ENCODE data around the gene HCFC1R1.

Gene HCFC1R1

DNA sequence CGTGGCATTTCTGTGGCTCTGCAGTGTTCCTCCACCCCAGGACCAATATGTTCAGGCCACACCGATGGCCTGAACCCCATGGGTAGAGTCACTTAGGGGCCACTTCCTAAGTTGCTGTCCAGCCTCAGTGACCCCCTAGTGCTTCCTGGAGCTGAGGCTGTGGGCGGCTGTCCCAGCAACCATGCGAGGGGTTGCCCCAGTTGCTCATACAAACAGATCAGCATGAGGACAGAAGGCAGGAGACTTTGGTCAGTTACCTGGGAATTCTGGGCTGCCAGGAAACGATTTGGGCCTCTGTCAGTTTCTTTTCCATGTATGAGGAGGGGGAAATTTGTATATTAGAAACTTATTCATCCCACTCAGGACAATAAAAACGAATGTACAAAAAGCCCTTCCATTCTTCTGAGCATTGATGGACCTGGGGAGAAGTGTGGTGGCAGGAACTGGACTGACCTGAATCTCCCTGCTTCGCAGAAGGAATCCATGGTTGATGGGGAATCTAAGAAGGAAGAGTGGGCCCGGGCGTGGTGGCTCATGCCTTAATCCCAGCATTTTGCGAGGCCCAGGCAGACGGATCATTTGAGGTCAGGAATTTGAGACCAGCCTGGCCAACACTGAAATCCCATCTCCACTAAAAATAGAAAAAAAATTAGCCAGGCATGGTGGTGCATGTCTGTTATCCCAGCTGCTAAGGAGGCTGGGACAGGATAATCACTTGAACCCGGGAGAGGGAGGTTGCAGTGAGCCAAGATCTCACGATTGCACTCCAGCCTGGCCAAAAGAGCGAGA is 36.8 kb upstream of the HCFC1R1 start:
- in situ Hi-C loops (cut with MboI; ENCODE audit: low sequenced_read_pairs, unreplicated experiment) = loop anchor here (10.0 kb wide), 1 partner anchor 64 kb away; no protein-coding TSS in a partner anchor
- DNase-seq (ENCODE audit: low spot score) = no peak

DNA sequence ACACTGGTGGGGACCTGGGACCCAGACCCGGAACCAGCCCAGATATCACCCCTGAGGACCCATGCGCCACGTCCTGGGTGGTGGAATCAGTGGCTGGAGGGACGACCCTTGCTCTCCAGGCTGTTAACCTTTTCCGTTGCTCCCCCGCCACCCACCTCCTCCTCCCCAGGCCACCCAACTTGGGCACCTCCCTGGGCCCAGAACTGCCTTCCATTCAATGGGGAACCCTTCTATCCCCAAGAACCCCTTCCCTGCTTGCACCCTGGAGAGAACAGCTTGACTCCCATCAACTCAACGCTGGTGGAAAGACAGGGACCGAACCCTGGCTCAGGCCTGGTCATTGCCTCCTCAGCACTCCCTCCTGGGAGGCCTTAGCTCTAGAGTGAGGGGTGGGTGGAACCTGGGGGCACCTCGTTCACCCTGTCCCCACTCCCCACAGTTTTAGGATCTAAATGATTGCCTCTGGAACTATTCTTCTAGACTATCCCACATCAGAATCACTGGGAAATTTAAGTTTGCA is 36.0 kb upstream of the HCFC1R1 start:
- TF ChIP-seq, protein P1, sequence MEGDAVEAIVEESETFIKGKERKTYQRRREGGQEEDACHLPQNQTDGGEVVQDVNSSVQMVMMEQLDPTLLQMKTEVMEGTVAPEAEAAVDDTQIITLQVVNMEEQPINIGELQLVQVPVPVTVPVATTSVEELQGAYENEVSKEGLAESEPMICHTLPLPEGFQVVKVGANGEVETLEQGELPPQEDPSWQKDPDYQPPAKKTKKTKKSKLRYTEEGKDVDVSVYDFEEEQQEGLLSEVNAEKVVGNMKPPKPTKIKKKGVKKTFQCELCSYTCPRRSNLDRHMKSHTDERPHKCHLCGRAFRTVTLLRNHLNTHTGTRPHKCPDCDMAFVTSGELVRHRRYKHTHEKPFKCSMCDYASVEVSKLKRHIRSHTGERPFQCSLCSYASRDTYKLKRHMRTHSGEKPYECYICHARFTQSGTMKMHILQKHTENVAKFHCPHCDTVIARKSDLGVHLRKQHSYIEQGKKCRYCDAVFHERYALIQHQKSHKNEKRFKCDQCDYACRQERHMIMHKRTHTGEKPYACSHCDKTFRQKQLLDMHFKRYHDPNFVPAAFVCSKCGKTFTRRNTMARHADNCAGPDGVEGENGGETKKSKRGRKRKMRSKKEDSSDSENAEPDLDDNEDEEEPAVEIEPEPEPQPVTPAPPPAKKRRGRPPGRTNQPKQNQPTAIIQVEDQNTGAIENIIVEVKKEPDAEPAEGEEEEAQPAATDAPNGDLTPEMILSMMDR (IDR thresholded peaks at IDR 0.05; ENCODE audit: borderline replicate concordance, control extremely low read depth, extremely low read depth, insufficient read depth, missing control alignments) = no peak
- DNase-seq (ENCODE audit: low spot score) = no peak
- in situ Hi-C loops (cut with MboI; ENCODE audit: low sequenced_read_pairs, unreplicated experiment) = loop anchor here (10.0 kb wide), 1 partner anchor 65 kb away; no protein-coding TSS in a partner anchor

More for the DNA sequence above, 36.8 kb upstream of the HCFC1R1 start:
- TF ChIP-seq, protein P1 (IDR thresholded peaks at IDR 0.05; ENCODE audit: borderline replicate concordance, control extremely low read depth, extremely low read depth, insufficient read depth, missing control alignments) = no peak

DNA sequence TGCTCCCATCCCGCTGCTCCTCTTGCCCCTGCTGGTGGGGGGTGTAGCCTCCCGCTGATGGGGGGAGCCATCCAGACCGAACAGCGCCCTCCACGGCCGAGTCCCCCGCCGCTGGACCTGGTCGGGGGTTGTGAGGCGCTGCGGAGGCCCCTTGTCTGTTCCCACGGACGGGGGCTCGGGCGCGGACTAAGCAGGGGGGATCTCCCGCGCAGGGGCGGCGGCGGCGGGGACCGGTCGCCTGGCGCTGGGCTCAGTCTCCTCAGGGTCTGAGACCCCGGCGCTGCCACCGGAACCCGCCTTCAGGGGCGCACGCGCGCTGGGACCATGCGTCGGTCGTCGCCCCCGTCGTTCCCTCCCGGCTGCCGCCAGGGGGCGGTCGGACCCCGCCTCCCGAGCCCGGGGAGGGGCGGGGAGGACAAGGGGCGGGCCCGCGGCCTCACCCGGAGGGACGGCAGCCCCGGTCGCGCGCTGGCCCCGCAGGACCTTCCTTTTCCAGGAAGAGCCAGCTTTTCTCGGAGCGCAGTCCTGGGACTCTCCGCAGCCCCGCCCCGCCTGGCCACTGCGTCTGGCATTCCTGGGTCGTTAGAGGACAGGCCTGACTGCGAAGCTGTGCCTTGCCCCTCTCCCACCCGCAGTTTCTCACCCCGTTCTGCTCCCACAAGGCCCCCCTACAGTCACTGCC is 35.4 kb upstream of the HCFC1R1 start:
- in situ Hi-C loops (cut with MboI; ENCODE audit: low sequenced_read_pairs, unreplicated experiment) = no loop called here
- TF ChIP-seq, protein P1 (IDR thresholded peaks at IDR 0.05; ENCODE audit: borderline replicate concordance, control extremely low read depth, extremely low read depth, insufficient read depth, missing control alignments) = peak; percentile 94
- DNase-seq (ENCODE audit: low spot score) = peak; percentile 97

DNA sequence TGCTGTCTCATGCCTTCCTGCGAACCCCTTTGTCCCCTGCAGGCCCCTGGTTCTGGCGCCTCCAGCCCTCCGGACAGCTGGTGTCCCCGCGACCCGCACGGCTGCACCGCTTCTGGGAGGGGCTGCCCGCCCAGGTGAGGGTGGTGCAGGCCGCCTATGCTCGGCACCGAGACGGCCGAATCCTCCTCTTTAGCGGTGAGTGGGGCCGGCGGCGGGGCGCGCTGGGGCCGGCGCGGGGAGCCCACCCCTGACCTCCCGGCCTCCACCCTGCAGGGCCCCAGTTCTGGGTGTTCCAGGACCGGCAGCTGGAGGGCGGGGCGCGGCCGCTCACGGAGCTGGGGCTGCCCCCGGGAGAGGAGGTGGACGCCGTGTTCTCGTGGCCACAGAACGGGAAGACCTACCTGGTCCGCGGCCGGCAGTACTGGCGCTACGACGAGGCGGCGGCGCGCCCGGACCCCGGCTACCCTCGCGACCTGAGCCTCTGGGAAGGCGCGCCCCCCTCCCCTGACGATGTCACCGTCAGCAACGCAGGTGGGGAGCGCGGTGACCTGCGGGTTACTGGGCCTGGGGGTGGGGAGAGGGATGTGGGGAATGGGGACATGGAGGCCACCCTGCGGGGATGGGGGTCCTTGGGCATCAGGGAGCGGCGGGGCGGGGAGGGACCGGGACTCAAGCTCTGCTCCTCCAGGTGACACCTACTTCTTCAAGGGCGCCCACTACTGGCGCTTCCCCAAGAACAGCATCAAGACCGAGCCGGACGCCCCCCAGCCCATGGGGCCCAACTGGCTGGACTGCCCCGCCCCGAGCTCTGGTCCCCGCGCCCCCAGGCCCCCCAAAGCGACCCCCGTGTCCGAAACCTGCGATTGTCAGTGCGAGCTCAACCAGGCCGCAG is 34.6 kb upstream of the HCFC1R1 start:
- TF ChIP-seq, protein P1 (IDR thresholded peaks at IDR 0.05; ENCODE audit: borderline replicate concordance, control extremely low read depth, extremely low read depth, insufficient read depth, missing control alignments) = peak; percentile 67
- DNase-seq (ENCODE audit: low spot score) = peak; percentile 80
- in situ Hi-C loops (cut with MboI; ENCODE audit: low sequenced_read_pairs, unreplicated experiment) = no loop called here

DNA sequence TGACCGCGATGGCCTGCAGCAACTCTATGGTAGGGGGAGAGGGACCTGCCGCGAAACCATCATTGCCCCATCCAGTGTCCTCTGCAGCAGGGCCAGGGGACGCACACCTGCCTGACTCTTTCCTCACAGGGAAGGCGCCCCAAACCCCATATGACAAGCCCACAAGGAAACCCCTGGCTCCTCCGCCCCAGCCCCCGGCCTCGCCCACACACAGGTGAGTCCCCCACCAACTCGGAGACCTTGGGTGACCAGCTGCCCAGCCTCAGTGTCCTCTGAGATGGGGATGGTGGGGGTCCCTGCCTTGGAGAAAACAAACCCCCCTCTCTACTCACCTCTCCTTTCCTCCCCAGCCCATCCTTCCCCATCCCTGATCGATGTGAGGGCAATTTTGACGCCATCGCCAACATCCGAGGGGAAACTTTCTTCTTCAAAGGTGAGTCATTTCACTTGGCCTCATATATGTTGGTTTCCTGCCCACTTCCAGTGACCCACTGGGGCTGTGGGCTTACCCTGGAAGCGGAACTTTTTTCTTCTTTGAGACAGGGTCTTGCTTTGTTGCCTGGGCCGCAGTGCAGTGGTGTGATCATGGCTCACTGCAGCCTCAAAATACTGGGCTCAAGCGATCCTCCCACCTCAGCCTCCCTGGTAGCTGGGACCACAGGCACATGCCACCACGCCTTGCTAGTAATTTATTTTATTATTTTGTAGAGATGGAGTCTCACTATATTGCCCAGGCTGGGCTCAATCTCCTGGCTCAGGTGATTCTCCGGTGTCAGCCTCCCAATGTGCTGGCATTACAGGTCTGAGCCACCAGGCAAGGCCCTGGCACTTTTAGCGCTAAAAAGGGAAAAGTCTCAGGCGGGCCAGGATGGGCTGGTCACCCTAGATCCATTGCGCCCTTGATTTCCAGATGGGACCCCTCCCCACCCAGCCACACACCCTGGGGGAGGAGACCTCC is 33.7 kb upstream of the HCFC1R1 start:
- TF ChIP-seq, protein P1 (IDR thresholded peaks at IDR 0.05; ENCODE audit: borderline replicate concordance, control extremely low read depth, extremely low read depth, insufficient read depth, missing control alignments) = no peak
- in situ Hi-C loops (cut with MboI; ENCODE audit: low sequenced_read_pairs, unreplicated experiment) = no loop called here
- DNase-seq (ENCODE audit: low spot score) = no peak
